ENCODE results near the gene ARHGAP12. TPM values are rescaled to one million over a fixed set of nuclear protein-coding genes. Genes with fewer than 3 reads are reported as not detected.
A peak's percentile ranks its signal among the peaks of the same experiment; 100 is the strongest.

Gene ARHGAP12
- polyA plus RNA-seq, 3 donors = 30.0 to 48.2 (median 39.1) TPM

GRCh38 chr10:31954410-31955191 is 26.0 kb upstream of the ARHGAP12 start:
- no peak for DNase-seq (ENCODE audit: extremely low read depth in 1 of 11, low read depth in 9 of 11, low spot score in 4 of 11)

DNA sequence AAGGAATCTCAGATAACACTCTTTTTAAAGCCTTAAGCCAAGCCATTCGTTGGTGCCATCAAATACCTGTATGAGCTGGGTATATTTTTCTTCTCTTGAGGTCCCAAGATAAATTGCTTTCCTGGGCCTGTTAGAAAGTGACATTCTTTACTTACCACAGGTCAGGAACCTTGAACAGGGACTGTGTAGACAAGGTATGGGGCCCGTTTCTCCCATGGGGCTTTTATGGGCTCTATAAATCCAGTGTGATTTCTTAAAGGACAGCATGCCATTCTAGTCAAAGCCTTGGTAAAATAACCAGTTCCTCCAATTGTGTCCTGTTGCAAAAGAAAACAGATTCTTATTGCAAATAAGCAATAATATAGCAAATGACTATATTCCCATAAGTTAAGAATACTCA is 24.8 kb upstream of the ARHGAP12 start:
- DNase-seq (ENCODE audit: extremely low read depth in 1 of 11, low read depth in 9 of 11, low spot score in 4 of 11) = no peak

DNA sequence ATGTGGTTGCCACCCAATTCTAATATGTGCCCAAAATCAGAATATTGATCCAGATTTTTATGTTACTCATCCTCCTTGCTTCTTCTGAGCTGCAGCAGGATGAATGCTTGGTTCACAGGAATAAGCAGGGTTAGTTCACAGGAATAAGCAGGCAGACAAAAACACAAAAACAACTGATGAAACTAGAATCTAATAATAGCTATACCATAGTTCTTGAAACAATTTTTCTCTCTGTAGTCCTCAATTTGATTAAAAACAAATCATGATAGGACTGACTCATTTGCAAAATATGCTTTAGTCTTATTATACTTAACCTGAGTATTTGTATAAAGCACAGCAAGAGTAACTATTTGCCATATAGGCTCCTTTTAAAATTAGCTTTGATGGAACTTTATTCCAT is 24.4 kb upstream of the ARHGAP12 start:
- DNase-seq (ENCODE audit: extremely low read depth in 1 of 11, low read depth in 9 of 11, low spot score in 4 of 11) = no peak

GRCh38 chr10:31952066-31952465 is 23.4 kb upstream of the ARHGAP12 start:
- DNase-seq (ENCODE audit: extremely low read depth in 1 of 11, low read depth in 9 of 11, low spot score in 4 of 11) = no peak

DNA sequence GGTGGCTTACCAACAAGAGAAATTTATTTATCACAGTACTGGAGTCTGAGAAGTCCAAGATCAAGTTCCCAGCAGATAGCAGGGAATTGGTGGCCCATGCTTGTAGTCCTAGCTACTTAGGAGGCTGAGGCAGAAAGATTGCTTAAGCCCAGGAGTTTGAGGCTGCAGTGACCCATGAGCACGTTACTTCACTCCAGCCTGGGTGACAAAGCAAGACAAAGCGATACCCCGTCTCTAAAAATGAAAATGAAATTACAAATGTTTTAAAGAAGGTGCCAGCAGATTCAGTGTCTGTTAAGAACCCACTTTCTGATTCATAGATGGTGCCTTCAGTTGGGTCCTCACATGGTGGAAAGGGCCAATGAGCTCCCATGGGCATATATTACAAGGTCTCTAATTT is 20.6 kb upstream of the ARHGAP12 start:
- no peak for DNase-seq (ENCODE audit: extremely low read depth in 1 of 11, low read depth in 9 of 11, low spot score in 4 of 11)

DNA sequence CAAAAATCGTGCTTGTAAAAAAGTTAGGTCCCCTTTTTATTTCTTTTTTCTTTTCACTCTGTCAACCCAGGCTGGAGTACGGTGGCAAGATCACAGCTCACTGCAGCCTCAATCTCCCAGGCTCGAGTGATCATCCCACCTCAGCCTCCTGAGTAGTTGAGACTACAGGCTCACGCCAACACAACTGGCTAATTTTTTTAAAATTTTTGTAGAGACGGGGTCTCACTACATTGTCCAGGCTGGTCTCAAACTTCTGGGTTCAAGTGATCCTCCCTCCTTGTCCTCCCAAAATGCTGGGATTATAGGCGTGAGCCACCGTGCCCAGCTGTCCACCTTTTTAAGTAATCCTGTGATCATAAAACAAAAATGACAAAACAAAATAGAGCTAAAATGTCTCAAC is 19.4 kb upstream of the ARHGAP12 start:
- DNase-seq (ENCODE audit: extremely low read depth in 1 of 11, low read depth in 9 of 11, low spot score in 4 of 11) = no peak

- peak in 6 of 11 donors; percentile 24 to 52 (median 42) for DNase-seq (ENCODE audit: extremely low read depth in 1 of 11, low read depth in 9 of 11, low spot score in 4 of 11)
These were observed 18.7 kb upstream of the ARHGAP12 start for GRCh38 chr10:31947144-31947926.

DNA sequence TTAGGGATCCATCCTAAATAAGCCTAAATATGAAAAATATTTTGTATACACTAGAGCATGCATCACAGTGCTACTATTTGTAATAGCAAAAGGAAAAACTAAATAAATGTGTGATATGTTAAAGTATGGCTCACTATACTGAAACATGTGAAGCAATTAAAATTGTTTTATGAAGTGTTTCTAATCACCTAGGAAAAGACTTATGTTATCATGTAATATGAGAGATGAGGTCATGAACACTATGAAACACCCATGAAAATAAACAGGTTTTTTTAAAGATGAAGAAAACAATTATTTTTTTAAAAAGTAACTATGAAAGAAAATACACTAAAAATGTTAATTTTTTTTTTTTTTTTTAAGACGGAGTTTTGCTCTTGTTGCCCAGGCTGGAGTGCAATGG is 16.8 kb upstream of the ARHGAP12 start:
- no peak for DNase-seq (ENCODE audit: extremely low read depth in 1 of 11, low read depth in 9 of 11, low spot score in 4 of 11)

- no peak for DNase-seq (ENCODE audit: extremely low read depth in 1 of 11, low read depth in 9 of 11, low spot score in 4 of 11)
These were observed 15.4 kb upstream of the ARHGAP12 start for GRCh38 chr10:31944071-31944433.

DNA sequence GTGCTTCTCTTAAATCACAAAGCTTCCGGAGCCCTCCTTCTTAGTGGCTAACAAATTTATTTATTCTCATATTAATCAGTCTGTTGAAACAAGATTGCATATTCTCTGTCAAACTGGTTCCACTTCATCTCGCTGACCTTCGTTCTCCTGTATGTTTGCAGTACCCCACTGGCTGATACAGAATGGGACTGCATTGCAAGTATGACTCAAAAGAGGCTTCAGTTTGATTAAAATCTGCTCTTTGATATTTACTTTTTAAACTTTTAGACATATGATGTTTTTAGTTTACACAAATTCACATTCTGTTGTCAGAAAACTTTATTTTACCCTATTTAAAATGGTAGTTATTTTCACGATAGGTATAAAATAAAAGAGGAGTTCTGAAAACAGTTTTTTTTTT is 14.3 kb upstream of the ARHGAP12 start:
- DNase-seq (ENCODE audit: extremely low read depth in 1 of 11, low read depth in 9 of 11, low spot score in 4 of 11) = no peak

GRCh38 chr10:31942435-31942834 is 13.8 kb upstream of the ARHGAP12 start:
- DNase-seq (ENCODE audit: extremely low read depth in 1 of 11, low read depth in 9 of 11, low spot score in 4 of 11) = no peak

DNA sequence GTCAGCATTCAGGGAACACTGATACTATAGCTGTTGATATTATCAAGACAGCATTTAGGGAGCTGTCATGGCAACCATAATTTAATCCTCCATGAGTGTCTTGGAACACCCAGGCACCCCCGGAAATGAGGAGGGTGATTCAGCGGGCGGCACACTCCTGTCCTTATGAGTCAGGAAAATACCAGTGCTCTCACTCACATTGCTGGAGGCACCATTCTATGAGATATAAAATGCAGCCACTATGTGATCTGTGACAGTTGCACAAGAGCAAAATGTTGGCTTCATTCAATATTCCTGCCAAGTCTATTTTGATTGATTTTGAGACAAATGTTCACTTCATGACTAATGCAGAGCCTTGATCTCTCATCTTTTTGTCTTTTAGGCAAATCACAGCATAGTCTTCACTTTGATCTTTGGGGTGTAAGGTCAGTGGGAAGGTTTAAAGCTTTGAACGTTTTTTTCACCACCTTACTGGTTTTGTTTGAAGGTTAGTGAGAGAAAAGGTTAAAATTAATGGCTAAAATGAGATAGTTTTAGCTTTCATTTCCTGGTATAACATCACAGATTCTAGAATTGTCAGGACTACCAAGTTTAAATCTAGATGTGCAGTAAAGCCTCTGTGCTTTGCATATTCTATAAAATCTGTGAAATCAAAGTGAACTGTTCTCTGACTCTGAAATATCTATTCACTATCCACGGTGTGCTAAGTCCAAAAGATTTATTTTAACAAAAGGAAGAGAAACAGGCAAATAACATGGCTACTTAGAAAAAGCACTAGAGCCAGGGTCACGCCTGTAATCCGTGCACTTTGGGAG is 12.4 kb upstream of the ARHGAP12 start:
- no peak for DNase-seq (ENCODE audit: extremely low read depth in 1 of 11, low read depth in 9 of 11, low spot score in 4 of 11)

GRCh38 chr10:31939797-31940708 is 11.4 kb upstream of the ARHGAP12 start:
- no peak for DNase-seq (ENCODE audit: extremely low read depth in 1 of 11, low read depth in 9 of 11, low spot score in 4 of 11)

DNA sequence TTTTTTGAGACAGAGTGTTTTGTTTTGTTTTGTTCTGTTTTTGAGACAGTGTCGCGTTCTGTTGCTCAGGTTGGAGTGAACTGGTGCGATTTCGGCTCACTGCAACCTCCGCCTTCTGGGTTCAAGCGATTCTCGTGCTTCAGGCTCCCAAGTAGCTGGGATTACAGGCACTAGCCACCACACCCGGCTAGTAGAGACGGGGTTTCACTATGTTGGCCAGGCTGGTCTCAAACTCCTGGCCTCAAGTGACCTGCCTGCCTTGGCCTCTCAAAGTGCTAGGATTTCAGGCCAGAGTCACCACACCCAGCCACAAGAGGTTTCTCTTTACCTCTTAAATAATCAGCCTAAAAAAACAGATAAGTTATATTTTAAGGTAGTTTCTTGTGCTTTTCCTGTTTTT is 8.7 kb upstream of the ARHGAP12 start:
- no peak for DNase-seq (ENCODE audit: extremely low read depth in 1 of 11, low read depth in 9 of 11, low spot score in 4 of 11)

- DNase-seq (ENCODE audit: extremely low read depth in 1 of 11, low read depth in 9 of 11, low spot score in 4 of 11) = no peak
These were observed 8.3 kb upstream of the ARHGAP12 start for GRCh38 chr10:31936933-31937332.

DNA sequence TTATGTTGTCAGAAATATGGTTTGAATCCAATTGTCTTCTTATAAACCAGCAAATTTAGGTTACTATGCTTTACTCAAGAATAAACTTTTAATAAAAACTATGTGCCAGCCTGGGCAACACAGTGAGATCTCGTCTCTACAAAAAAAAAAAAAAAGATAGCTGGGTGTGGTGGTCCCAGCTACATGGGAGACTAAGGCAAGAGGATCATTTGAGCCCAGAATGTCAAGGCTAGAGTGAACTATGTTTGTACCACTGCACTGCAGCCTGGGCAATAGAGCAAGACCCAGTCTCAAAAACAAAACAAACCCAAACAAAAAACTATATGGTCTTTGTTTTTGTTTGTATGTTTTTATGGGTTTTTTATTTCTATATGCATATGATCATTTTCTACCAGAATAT is 7.5 kb upstream of the ARHGAP12 start:
- no peak for DNase-seq (ENCODE audit: extremely low read depth in 1 of 11, low read depth in 9 of 11, low spot score in 4 of 11)

- DNase-seq (ENCODE audit: extremely low read depth in 1 of 11, low read depth in 9 of 11, low spot score in 4 of 11) = no peak
These were observed 7.0 kb upstream of the ARHGAP12 start for GRCh38 chr10:31935678-31936077.

DNA sequence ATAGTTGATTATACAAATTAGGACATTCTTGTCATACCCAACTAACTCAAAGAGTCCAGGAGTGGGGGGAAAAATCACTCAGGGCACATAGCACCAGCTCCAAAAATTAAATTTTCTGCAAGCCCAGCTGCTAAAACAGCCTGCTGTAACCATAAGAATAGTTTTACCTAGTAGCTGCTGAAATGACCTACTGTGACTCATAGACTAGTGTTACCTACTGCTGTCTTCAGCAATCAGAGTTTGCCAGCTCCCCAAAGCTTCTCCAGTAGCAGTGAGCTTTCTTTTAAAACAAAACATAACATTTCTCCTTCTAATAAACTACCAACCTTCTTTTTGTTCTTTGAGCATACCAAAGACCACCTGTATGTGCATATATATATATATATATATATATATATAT is 4.2 kb upstream of the ARHGAP12 start:
- no peak for DNase-seq (ENCODE audit: extremely low read depth in 1 of 11, low read depth in 9 of 11, low spot score in 4 of 11)

DNA sequence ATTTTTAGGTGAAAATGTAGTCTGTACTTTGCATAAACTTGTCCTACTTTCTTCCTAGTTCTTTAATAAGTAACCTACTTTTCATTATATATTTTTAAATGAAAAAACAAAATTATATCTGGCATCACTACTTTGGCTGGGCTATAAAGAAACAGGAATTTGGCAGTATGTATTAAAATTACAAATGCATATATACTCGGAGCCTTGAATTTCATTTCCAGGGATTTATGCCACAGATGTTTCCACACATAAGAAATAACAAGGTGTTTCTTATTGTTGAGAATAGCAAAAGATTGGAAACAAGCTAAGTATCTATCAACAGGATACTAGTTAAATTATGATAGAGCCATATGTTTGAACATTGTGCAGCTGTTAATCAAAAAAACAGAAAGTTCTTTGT is 2.2 kb upstream of the ARHGAP12 start:
- no peak for DNase-seq (ENCODE audit: extremely low read depth in 1 of 11, low read depth in 9 of 11, low spot score in 4 of 11)

Data from renal cortex interstitium (tissue), 11 donors.